GM20000 (cell line): Measurements from ENCODE around the gene FTL.

Experiments used
- DNase-seq: peaks from one replicate; pipeline ENCODE4 v3.0.0; 2012; ENCODE audit warnings: low spot score
- TF ChIP-seq, protein P1 (sequence below): IDR thresholded peaks from 2 replicates; pipeline ENCODE4 v1.5.1; 2012; ENCODE audit warnings: mild to moderate bottlenecking, control low read depth; ENCODE audit errors: extremely low read depth, missing control alignments

Gene FTL

DNA sequence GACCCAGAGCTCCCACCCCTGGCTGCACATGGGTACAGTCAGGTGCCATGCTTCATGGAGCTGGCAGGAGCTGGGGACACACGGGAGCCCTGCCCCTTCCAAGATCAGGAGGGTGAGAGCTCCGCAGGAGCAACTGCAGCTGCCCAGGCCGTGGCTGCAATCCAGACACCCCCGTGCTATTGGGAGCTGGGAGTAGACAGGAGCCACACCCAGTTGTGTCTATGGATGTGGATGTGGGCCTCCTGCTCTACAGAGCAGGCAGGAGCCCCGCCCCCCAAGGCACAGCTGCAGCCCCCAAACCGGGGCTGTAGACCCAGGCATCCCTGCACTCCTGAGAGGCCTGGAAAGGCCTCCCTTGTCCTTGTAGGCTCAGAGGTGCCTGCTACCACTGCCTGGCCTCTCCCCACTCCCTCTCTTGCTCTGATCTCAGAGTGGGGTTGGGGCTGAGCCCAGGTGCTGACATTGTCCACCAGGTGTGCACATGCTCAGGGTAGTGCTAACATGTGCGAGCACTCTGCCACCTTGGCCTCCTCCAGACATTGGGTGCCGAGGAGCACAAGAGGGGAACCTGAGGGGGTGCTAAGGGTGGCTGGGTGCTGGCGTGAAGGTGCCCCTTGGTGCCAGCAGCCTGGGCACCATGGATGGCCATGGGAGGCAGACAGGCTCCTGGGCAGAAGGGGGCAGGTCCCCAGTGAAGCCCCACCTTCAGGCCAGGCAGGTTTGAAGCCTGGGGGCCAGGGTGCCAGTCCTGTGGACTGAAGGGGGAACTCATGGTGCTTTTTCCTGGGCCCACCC, 18.4 kb upstream of the FTL start:
- DNase-seq, result no peak
- TF ChIP-seq, protein P1, sequence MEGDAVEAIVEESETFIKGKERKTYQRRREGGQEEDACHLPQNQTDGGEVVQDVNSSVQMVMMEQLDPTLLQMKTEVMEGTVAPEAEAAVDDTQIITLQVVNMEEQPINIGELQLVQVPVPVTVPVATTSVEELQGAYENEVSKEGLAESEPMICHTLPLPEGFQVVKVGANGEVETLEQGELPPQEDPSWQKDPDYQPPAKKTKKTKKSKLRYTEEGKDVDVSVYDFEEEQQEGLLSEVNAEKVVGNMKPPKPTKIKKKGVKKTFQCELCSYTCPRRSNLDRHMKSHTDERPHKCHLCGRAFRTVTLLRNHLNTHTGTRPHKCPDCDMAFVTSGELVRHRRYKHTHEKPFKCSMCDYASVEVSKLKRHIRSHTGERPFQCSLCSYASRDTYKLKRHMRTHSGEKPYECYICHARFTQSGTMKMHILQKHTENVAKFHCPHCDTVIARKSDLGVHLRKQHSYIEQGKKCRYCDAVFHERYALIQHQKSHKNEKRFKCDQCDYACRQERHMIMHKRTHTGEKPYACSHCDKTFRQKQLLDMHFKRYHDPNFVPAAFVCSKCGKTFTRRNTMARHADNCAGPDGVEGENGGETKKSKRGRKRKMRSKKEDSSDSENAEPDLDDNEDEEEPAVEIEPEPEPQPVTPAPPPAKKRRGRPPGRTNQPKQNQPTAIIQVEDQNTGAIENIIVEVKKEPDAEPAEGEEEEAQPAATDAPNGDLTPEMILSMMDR, result no peak

DNA sequence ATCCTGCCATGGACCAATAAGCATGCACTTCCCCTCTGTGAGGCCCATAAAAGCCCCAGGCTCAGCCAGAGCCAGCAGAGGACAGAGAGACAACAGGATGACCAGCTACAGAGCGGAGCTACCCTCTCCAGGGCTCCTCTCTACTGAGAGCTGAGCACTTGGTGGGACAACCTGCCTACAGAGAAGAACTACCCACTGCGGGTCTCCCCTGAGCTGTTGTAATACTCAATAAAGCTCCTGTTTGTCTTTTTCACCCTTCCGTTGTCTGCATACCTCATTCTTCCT, 17.9 kb upstream of the FTL start:
- TF ChIP-seq, protein P1, result no peak

DNA sequence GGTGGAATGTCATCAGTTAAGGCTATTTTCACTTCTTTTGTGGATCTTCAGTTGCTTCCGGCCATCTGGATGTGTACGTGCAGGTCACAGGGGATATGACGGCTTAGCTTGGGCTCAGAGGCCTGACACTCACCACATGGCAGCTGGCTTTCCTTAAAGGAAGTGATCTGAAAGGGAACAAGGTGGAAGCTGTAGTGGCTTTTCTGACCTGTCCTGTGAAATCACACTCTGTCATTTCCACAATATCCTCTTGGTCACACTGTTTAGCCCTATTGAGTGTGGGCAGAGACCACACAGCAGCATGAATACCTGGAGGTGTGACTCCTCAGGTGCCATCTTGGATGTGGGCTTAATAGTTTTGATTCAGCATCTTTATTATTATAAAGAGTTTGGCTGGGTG, 14.9 kb upstream of the FTL start:
- TF ChIP-seq, protein P1, result no peak
- no peak for DNase-seq

More for the DNA sequence above, 17.9 kb upstream of the FTL start:
- no peak for DNase-seq

DNA sequence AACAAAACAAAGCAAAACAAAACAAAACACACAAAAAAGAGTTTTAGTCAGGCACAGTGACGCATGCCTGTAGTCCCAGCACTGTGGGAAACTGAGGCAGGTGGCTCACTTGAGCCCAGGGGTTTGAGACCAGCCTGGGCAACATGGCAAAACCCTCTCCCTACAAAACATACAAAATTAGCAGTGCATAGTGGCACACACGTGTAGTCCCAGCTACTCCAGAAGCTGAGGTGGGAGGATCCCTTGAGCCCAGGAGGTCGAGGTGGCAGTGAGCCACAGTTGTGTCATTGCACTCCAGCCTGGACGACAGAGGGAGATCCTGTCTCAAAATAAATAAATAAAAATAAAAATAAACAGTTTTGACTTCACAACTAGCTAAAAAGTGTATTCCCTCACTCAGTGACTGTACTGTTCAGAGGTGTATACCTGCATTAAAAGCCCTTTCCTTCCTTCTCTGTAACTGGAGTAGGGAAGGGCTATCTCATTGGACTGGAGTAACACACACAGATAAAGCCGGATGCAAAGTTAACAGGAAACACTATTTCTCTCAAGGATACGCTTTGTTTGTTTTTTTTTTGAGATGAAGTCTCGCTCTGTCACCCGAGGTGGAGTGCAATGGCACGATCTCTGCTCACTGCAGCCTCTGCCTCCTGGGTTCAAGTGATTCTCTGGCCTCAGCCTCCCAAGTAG, 14.1 kb upstream of the FTL start:
- no peak for DNase-seq
- TF ChIP-seq, protein P1, result no peak

DNA sequence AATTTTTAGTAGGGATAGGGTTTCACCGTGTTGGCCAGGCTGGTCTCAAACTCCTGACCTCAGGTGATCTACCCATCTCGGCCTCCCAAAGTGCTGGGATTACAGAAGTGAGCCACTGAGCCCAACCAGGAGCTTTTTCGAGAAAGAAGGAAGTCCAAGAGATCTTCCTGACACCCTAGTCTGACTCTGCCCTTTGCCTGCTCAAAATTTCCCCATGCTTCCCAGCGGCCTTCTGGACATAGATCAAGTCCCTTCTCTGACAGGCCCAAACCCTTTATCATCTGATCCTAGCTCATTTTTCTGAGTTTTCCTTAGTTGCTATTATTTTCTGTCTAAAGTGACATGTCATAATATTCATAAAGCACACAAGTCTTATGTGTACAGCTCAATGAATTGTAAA, 12.0 kb upstream of the FTL start:
- TF ChIP-seq, protein P1, result no peak
- no peak for DNase-seq

DNA sequence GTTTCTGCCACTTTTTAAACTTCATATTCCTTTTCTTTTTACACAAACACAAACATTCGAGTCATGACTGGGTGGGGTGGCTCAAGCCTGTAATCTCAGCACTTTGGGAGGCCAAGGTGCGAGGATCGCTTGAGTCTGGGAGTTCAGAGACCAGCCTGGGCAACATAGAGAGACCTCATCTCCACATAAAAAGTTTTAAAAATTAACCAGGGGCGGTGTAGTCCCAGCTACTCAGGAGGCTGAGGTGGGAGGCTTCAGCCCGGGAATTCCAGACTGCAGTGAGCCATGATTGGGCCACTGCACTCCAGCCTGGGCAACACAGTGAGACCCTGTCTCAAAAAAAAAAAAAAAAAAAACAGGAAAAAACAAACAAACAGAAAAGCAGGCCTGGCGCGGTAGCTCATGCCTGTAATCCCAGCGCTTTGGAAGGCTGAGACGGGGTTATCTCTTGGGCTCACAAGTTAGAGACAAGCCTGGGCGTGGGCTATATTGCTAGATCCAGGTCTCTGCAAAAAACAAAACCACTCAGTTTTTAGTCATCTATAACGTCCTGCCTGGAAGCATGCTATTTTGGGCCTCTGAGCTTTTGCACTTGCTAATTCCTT, 11.0 kb upstream of the FTL start:
- TF ChIP-seq, protein P1, result no peak
- no peak for DNase-seq
